Measurements from ENCODE around the gene USP4.
A peak's percentile ranks its signal among the peaks of the same experiment; 100 is the strongest.

The USP4 gene

GRCh38 chr3:49302613-49303012 is 37.2 kb downstream of the USP4 start:
- H3K4me3 ChIP-seq (ENCODE audit: low read depth, low read length), result no peak overlapping the region
- no peak for TF ChIP-seq CTCF (IDR thresholded peaks at IDR 0.05; ENCODE audit: low read depth, low read length)

GRCh38 chr3:49300595-49300994 is 39.3 kb downstream of the USP4 start:
- H3K4me3 ChIP-seq (ENCODE audit: low read depth, low read length), result no peak overlapping the region
- no peak for TF ChIP-seq CTCF (IDR thresholded peaks at IDR 0.05; ENCODE audit: low read depth, low read length)

GRCh38 chr3:49298511-49298910 is 41.3 kb downstream of the USP4 start:
- no peak overlapping the region for H3K4me3 ChIP-seq (ENCODE audit: low read depth, low read length)
- TF ChIP-seq CTCF (IDR thresholded peaks at IDR 0.05; ENCODE audit: low read depth, low read length), result no peak

- TF ChIP-seq CTCF (IDR thresholded peaks at IDR 0.05; ENCODE audit: low read depth, low read length), result no peak
- H3K4me3 ChIP-seq (ENCODE audit: low read depth, low read length), result no peak overlapping the region
Measured at GRCh38 chr3:49296781-49297411, 43.0 kb downstream of the USP4 start.

- no peak overlapping the region for H3K4me3 ChIP-seq (ENCODE audit: low read depth, low read length)
- TF ChIP-seq CTCF (IDR thresholded peaks at IDR 0.05; ENCODE audit: low read depth, low read length), result peak; percentile 62
Measured at GRCh38 chr3:49295489-49296058, 44.3 kb downstream of the USP4 start.

DNA sequence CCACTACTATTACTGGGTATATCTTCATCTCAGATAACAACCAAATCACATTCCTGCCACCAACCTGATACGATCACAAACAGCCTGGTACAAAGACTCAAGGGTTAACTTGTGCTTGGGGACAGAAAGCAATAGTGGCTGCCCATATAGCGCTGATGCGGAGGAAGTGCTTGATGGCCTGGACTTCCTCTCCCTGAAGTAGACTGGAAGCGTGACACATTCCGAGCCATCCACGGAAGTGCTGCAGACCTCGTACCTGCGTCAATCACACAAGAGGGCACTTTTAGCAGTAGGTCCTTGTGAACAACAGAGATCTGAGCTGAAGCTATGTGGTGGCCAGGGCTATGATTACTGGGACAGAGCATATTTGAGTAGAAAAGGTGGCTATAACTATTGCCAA is 45.5 kb downstream of the USP4 start:
- TF ChIP-seq CTCF (IDR thresholded peaks at IDR 0.05; ENCODE audit: low read depth, low read length), result no peak
- no peak overlapping the region for H3K4me3 ChIP-seq (ENCODE audit: low read depth, low read length)

DNA sequence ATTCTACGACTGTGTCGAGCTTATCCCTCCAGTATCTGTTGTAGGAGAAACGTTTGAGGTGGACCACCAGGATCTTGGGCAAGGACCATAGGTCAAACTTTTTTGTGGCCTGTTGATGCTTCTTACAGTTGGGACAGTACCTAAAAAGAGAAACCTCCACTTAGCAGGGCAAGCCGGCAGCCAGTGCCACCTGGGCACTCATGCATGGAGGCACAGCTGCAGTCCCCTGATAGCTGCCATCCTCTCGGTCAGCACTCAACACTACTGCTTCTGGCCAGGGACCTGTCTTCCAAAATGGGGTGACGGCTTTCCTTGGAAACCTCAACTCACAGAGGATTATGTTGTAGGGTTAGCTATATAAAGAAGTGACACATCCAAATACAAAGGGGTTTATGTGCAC is 55.9 kb downstream of the USP4 start:
- no peak for TF ChIP-seq CTCF (IDR thresholded peaks at IDR 0.05; ENCODE audit: low read depth, low read length)
- no peak overlapping the region for H3K4me3 ChIP-seq (ENCODE audit: low read depth, low read length)

Measured in WI38 (cell line).